Ovary (tissue), 9 donors: ENCODE results near the gene SPATA31E1. TPM values are rescaled to one million over a fixed set of nuclear protein-coding genes. Genes with fewer than 3 reads are reported as not detected.
A peak's percentile ranks its signal among the peaks of the same experiment; 100 is the strongest.

Experiments used
- DNase-seq, 5 donors: peaks; one replicate each; pipeline ENCODE4 v3.0.0-alpha.2; 2019 to 2020
- H3K27ac ChIP-seq, 2 donors: fragments of 200-600 bp; one replicate each; pipeline versions ENCODE4 v1.5.1 to v1.8.0; 2019 to 2022
- H3K27me3 ChIP-seq: fragments of 200-600 bp; one replicate; pipeline ENCODE4 v1.8.0; 2022
- H3K36me3 ChIP-seq: fragments of 200-600 bp; sonication (generic); one replicate; pipeline ENCODE4 v1.5.1; 2019
- H3K4me1 ChIP-seq: one replicate; pipeline ENCODE4 v1.8.1; 2013; ENCODE audit warnings: mild to moderate bottlenecking, moderate library complexity; ENCODE audit not compliant: insufficient read depth
- H3K4me3 ChIP-seq: fragments of 200-600 bp; sonication (generic); one replicate; pipeline ENCODE4 v1.5.1; 2017
- H3K9me3 ChIP-seq, 2 donors: fragments of 200-600 bp in 1 of 2; sonication (generic) in 1 of 2; one replicate each; pipeline versions ENCODE4 v1.5.1 to v1.8.1; 2013 to 2019; ENCODE audit warnings: mild to moderate bottlenecking in 1 of 2, moderate library complexity in 1 of 2
- EP300 ChIP-seq: sonication (generic); formaldehyde crosslinking; IDR thresholded peaks from one replicate; pipeline ENCODE4 v1.6.1; 2017; ENCODE audit warnings: antibody characterized with exemption
- POLR2A ChIP-seq: fragments of 450-650 bp; IDR thresholded peaks from one replicate; pipeline ENCODE4 v1.6.1; 2017; ENCODE audit warnings: antibody characterized with exemption, mild to moderate bottlenecking, moderate library complexity
- WGBS, 3 donors: extraction: QIAGEN DNeasy Blood & Tissue Kit in 1 of 3; methylation state at CpG; one replicate each; pipeline versions ENCODE4 v1.1.5 to v1.1.7; 2013 to 2017; 5-methylcytosine and 5-hydroxymethylcytosine counted together
- intact Hi-C, 4 donors: fragments of 100-400 bp; cut with DNase I; formaldehyde crosslinking; loops; one replicate each; pipeline versions ENCODE4 v1.11.0 to v1.15.1; 2022 to 2023
- polyA plus RNA-seq, 2 donors: library from polyadenylated mRNA; stranded (reverse); fragments of 200-250 nt in 1 of 2; fragments of 350-450 nt in 1 of 2; fragmentation: Illumina TruSeq in 1 of 2; extraction: RNeasy Lipid Tissue Mini Kit (QIAGEN cat#74804) in 1 of 2; gene quantifications; one replicate each; pipeline ENCODE4 v1.2.3, GENCODE V29; 2013 to 2014
- total RNA-seq, 7 donors: library from RNA; depleted of rRNA in 2 of 7; stranded (reverse); fragments of >200 nt in 2 of 7; fragmentation: NEBNext Ultra II Directional in 3 of 7; extraction: Animal tissue kit (Norgen Biotek cat#: 25700) in 3 of 7; gene quantifications; one replicate each; pipeline versions ENCODE4 v1.1.0 to v1.2.4, GENCODE V29; 2016 to 2023
- TF ChIP-seq, protein P1 (sequence below), 3 donors: fragments of 450-650 bp in 2 of 3; fragments of 200-600 bp in 1 of 3; IDR thresholded peaks; one replicate each; pipeline versions ENCODE4 v1.5.1 to v1.8.0; 2016 to 2022; ENCODE audit warnings: antibody characterized with exemption in 3 of 3, mild to moderate bottlenecking in 1 of 3
- donor health status: DM: no; HTN: no; CAD: no; lungs with moderate emphysema.
- donor health status: DM: no; HTN: no; CAD: no.
- donor health status: Bipolar disorder and iron deficiency.
- donor health status: DM: yes; HTN: yes; CAD: no.
- donor health status: DM: no; HTN: no; CAD: no.
- donor health status: DM: yes; HTN: yes; CAD: no.

The SPATA31E1 gene
- total and polyA plus RNA-seq, 9 donors: not detected

DNA sequence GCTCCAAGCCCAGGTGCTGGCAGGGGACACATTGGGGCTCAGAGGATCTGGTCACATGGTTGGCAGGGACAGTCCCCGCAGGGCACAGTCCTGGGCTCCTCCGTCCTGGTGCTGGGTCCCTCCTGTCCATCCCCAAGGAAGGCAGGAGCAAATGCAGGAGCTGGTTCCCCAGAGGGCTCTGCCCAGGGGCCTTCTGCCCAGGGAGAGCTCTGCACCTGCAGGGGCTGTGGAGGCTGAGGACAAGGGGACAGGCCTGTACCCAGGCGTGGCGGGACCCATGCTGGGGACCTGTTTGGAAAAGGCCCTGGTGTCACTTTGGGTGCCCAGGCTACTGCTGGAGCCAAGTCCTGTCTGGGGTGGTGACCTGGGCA lies 7.2 kb downstream of the SPATA31E1 start:
- intact Hi-C loops: no loop called here
- Histone ChIP-seq H3K36me3 (no peaks in the 10 kb centered on the region), H3K9me3 (no peaks in the 10 kb centered on the region), H3K4me3 (no peak overlapping the region), H3K27ac (no peak overlapping the region), H3K27me3 (no peaks in the 10 kb centered on the region), H3K4me1 (no peaks in the 10 kb centered on the region)
- no peak for TF ChIP-seq EP300
- TF ChIP-seq POLR2A: no peak
- TF ChIP-seq, protein P1, sequence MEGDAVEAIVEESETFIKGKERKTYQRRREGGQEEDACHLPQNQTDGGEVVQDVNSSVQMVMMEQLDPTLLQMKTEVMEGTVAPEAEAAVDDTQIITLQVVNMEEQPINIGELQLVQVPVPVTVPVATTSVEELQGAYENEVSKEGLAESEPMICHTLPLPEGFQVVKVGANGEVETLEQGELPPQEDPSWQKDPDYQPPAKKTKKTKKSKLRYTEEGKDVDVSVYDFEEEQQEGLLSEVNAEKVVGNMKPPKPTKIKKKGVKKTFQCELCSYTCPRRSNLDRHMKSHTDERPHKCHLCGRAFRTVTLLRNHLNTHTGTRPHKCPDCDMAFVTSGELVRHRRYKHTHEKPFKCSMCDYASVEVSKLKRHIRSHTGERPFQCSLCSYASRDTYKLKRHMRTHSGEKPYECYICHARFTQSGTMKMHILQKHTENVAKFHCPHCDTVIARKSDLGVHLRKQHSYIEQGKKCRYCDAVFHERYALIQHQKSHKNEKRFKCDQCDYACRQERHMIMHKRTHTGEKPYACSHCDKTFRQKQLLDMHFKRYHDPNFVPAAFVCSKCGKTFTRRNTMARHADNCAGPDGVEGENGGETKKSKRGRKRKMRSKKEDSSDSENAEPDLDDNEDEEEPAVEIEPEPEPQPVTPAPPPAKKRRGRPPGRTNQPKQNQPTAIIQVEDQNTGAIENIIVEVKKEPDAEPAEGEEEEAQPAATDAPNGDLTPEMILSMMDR (IDR thresholded peaks at IDR 0.05): no peak
- WGBS, 3 donors: 92 to 100% (median 96%) methylated on average over 4 of the region's 4 CpGs
- peak in 1 of 5 donors; percentile 4 for DNase-seq

DNA sequence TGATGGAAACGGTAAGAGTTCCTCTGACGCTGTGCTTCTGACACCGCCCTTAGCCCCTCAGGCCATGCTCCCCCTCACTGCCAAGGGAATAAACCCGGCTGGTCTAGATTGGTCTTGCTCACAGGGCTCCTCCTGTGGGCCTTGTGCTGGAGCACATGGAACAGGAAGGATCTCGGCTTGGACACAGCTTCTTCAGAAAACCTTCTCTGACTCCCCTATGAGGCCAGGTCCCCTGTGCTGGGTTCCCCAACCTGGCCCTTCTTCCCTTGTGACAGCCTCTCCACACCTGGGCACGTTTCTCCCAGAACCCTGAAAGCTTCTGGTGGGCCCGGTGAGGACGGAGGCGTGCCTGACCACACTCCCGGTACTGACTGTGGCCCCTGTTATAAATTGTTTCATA lies 8.2 kb downstream of the SPATA31E1 start:
- Histone ChIP-seq H3K27me3 (no peaks in the 10 kb centered on the region), H3K36me3 (no peaks in the 10 kb centered on the region), H3K4me3 (no peak overlapping the region), H3K27ac (no peak overlapping the region), H3K9me3 (no peaks in the 10 kb centered on the region), H3K4me1 (no peaks in the 10 kb centered on the region)
- DNase-seq: peak in 1 of 5 donors; percentile 5
- TF ChIP-seq EP300 (no peak), POLR2A (no peak)
- TF ChIP-seq, protein P1 (IDR thresholded peaks at IDR 0.05): no peak
- WGBS, 3 donors: 82 to 88% (median 87%) methylated on average over 10 of the region's 10 CpGs
- intact Hi-C loops: no loop called here

DNA sequence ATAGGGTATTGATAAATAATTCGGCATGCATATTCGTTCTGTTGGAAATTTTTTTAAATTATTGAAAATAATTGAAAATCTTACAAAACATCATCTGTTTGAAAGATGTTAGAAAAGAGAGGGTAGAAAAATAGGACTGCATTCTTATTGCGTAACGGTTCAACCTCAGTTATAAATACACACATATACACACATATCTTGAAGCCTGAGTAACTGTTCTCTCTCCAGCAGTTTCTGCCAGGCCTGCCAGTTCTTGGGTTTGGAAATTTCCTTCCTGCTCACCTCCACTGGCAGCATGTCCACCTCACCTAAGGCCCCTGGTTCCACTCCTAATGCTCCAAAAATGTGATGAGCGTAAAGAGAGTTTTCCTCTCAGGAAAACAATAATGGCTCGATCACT lies 9.1 kb downstream of the SPATA31E1 start:
- no peaks in the 10 kb centered on the region for H3K9me3 ChIP-seq
- no peaks in the 10 kb centered on the region for H3K4me1 ChIP-seq
- H3K4me3 ChIP-seq: no peak overlapping the region
- TF ChIP-seq EP300 (no peak), POLR2A (no peak)
- TF ChIP-seq, protein P1 (IDR thresholded peaks at IDR 0.05): no peak
- DNase-seq: no peak
- no peaks in the 10 kb centered on the region for H3K36me3 ChIP-seq
- 91 to 96% (median 94%) methylated on average over 6 of the region's 6 CpGs for WGBS, 3 donors
- H3K27ac ChIP-seq: no peak overlapping the region
- intact Hi-C loops: no loop called here
- no peaks in the 10 kb centered on the region for H3K27me3 ChIP-seq

DNA sequence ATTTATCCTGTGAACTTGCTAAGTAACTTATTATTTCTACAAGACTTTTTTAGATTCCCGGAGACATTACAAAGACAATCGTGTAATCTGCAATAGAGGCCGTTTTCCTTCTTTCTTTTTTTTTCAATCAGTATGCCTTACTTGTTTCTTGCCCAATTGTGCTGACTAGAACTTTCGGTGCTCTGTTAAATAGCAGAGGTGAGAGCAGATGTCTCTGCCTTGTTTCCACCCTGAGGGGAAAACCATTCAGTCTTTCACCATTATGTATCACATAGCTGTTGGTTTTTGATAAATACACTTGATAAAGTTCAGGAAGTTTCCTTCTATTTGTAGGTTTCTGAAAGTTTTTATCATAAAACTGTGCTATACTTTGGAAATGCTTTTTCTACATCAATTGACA lies 10.3 kb downstream of the SPATA31E1 start:
- intact Hi-C loops: no loop called here
- Histone ChIP-seq H3K36me3 (no peaks in the 10 kb centered on the region), H3K27me3 (no peaks in the 10 kb centered on the region), H3K4me1 (no peaks in the 10 kb centered on the region), H3K27ac (no peak overlapping the region), H3K9me3 (no peaks in the 10 kb centered on the region), H3K4me3 (no peak overlapping the region)
- DNase-seq: no peak
- WGBS, 3 donors: 88 to 90% (median 90%) methylated on average over 4 of the region's 4 CpGs
- no peak for TF ChIP-seq EP300

DNA sequence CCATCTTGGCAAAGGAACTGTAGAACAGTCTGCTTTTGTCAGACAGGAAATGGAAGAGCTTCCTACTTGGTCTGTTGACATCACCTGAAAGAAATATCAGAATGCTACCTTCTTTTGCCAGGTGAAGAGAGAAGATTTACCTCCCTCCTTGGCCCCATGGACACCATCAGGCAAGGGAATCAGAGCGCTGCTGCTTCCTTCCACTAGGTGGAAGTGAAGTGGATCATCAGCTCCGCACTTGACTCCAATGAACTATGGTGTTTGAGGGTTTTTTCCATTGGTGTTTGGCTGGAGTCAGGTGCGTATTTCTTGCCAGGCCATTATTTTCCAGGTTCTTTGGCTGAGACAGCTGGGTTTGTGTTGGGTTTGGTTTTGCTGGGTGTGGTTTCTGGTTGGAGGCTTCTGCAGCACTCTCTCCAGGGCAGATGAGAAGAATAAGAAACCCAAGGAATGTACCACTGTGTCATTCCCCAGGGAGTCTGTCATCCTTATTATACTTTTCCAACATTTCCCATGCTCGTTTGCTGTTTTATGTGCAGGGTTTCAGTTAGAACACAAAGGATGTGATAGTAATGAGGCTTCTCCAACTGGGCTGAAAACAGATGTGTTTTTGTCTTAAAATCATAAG lies 12.4 kb downstream of the SPATA31E1 start:
- Histone ChIP-seq H3K27ac (no peak overlapping the region), H3K4me3 (no peak overlapping the region), H3K4me1 (no peaks in the 10 kb centered on the region), H3K27me3 (no peaks in the 10 kb centered on the region), H3K9me3 (no peaks in the 10 kb centered on the region), H3K36me3 (no peaks in the 10 kb centered on the region)
- WGBS, 3 donors: 76 to 78% (median 77%) methylated on average over 4 of the region's 4 CpGs
- DNase-seq: no peak
- intact Hi-C loops: no loop called here
- TF ChIP-seq, protein P1 (IDR thresholded peaks at IDR 0.05): no peak
- TF ChIP-seq EP300 (no peak), POLR2A (no peak)
